ENCODE measurements around the gene AKR1C2.
"Not testable (repeated sequence)": the region's sequence is repeated elsewhere in the genome, so short reads cannot be mapped to it uniquely, and the experiment has no call there.

The AKR1C2 gene

DNA sequence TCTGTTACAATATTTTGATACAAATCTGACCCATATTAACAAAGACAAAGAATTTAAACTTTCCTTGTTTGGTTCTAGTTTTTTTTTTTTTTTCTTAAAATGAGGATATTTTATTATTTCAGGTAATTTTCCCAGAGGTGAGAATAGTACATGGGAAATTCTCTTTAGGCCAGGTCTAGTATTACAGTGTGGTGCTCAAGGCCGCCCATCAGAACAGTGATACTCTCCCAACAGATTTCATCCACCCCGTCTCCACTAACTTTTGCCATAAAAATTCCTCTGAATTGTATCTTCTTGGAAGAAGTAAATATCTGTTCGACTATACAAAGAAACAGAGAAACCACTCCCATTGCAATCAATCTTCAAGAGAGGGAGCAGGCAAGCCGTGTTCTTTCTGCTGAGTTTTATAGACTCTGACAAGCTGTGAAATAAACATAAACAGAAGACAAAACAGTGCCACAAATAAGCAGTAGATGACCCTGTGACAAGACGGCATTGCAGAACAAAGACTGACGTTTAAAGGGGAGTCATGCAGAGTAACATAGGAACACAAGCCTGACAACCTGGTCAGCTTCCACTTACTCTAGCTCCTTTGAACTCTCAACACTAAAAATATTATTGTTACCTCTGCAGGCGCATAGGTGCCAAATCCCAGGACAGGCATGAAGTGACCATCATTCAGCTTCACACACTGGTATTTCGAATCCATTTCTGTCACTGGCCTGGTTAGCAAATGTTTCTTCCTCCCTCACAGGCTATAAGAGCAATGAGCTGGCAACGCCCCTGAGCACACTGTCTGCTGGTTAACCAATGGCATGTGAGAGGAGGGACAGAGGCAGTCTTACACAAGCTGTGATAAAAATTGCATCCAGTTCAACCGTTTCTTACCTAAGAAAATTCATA is at the start of gene AKR1C2:
Gene AKR1C2 (minus strand): TSS at position 731 of the 903 bp plus-strand sequence. CDS start 22 bp downstream, at position 709.
- not testable (repeated sequence) for H3K27me3 ChIP-seq (ENCODE audit: insufficient read depth, low read length); H3K4me3 ChIP-seq (ENCODE audit: low read length); H3K27ac ChIP-seq (ENCODE audit: low read length); H3K9me3 ChIP-seq (ENCODE audit: insufficient read depth, low read depth, low read length); H3K36me3 ChIP-seq (ENCODE audit: insufficient read depth, low read depth, low read length); H3K4me1 ChIP-seq (ENCODE audit: insufficient read depth, low read length); H3K9ac ChIP-seq (ENCODE audit: low read depth, low read length)

DNA sequence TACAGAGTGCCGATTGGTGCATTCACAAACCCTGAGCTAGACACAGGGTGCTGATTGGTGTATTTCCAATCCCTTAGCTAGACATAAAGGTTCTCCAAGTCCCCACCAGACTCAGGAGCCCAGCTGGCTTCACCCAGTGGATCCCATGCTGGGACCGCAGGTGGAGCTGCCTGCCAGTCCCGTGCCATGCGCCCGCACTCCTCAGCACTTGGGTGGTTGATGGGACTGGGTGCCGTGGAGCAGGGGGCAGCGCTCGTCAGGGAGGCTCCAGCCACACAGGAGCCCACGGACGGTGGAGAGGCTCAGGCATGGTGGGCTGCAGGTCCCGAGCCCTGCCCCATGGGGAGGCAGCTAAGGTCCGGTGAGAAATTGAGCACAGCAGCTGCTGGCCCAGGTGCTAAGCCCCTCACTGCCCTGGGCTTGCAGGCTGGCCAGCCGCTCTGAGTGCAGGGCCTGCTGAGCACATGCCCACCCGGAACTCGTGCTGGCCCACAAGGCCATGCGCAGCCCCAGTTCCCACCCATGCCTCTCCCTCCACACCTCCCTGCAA is 49.4 kb upstream of the AKR1C2 start:
- not testable (repeated sequence) for H3K4me1 ChIP-seq (ENCODE audit: insufficient read depth, low read length); H3K27ac ChIP-seq (ENCODE audit: low read length); H3K36me3 ChIP-seq (ENCODE audit: insufficient read depth, low read depth, low read length); H3K9me3 ChIP-seq (ENCODE audit: insufficient read depth, low read depth, low read length); H3K4me3 ChIP-seq (ENCODE audit: low read length); H3K9ac ChIP-seq (ENCODE audit: low read depth, low read length); H3K27me3 ChIP-seq (ENCODE audit: insufficient read depth, low read length)

DNA sequence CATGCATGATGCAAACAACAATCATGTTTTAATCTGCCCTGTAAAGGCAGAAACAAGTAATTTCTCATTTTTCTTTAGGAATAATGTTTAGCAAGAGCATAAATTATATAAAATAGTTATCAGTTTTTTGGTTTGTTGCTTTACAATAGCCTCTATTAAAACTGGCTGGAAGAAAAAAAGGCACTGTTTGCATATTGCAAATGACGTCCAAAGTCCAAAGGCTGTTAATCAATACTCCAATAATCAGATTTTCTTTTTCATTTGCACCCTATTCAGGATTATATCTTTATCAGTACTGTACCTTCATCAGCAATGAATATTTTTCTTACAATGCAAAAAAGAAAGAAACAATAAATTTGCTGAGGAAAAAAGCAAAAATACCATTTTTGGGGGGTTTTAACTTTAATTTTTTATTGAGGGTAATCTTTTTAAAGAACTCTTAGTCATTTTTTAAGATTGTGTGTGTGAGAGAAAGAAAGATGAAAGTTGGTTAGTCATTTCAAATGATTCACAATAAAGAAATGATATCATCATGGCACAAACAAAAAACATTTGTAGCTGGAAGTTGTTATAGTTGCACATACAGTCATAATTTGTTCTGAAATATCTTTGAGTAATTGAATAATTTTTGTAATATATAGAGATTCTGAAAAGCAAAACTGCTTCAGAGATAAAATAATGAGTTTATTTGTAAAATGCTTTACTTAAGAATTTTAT is 44.4 kb upstream of the AKR1C2 start:
- H3K27me3 ChIP-seq (ENCODE audit: insufficient read depth, low read length) = no peaks in the 10 kb centered on the region
- no peaks in the 10 kb centered on the region for H3K36me3 ChIP-seq (ENCODE audit: insufficient read depth, low read depth, low read length)
- H3K27ac ChIP-seq (ENCODE audit: low read length) = no peak overlapping the region
- no peaks in the 10 kb centered on the region for H3K9me3 ChIP-seq (ENCODE audit: insufficient read depth, low read depth, low read length)
- no peaks in the 10 kb centered on the region for H3K4me1 ChIP-seq (ENCODE audit: insufficient read depth, low read length)
- no peak overlapping the region for H3K9ac ChIP-seq (ENCODE audit: low read depth, low read length)
- no peak overlapping the region for H3K4me3 ChIP-seq (ENCODE audit: low read length)

DNA sequence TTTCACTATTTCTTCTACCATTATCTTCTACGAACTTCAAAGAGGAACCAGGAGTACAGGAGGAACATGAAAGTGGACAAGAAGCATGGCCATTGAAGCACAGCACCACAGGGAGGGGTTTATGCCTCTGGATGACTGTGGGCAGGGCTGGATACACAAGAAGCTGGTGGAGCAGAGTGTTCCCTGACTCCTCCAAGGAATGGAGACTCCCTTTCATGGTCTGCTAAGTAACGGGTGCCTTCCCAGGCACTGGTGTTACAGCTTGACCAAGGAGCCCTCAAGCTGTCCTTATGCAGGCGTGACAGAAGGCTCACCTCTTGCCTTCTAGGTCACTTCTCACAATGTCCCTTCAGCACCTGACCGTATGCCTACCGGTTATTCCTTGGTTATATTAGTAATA is 43.4 kb upstream of the AKR1C2 start:
- not testable (repeated sequence) for H3K4me1 ChIP-seq (ENCODE audit: insufficient read depth, low read length); H3K27me3 ChIP-seq (ENCODE audit: insufficient read depth, low read length); H3K4me3 ChIP-seq (ENCODE audit: low read length); H3K9me3 ChIP-seq (ENCODE audit: insufficient read depth, low read depth, low read length); H3K9ac ChIP-seq (ENCODE audit: low read depth, low read length); H3K27ac ChIP-seq (ENCODE audit: low read length); H3K36me3 ChIP-seq (ENCODE audit: insufficient read depth, low read depth, low read length)

DNA sequence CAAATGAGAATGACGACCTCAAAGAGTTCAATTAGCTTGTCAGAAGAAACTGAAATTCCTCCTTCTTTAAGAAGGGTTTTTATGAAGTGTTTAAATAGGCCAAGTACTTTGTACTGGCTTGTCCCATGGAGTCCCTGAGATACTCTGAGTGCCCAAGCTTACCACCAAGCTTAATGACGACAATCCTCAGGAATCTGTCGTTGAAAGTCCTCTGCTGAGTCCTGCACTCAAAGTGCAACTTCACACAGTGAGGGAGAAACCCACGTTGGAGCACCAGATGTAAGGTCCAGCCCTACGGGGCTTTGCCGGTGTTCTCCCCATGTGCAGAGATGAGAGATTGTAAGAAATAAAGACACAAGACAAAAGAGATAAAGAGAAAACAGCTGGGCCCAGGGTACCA is 42.8 kb upstream of the AKR1C2 start:
- Histone ChIP-seq H3K9me3 (ENCODE audit: insufficient read depth, low read depth, low read length) (no peaks in the 10 kb centered on the region), H3K27me3 (ENCODE audit: insufficient read depth, low read length) (no peaks in the 10 kb centered on the region), H3K4me1 (ENCODE audit: insufficient read depth, low read length) (no peaks in the 10 kb centered on the region), H3K36me3 (ENCODE audit: insufficient read depth, low read depth, low read length) (no peaks in the 10 kb centered on the region), H3K27ac (ENCODE audit: low read length) (no peak overlapping the region), H3K9ac (ENCODE audit: low read depth, low read length) (no peak overlapping the region), H3K4me3 (ENCODE audit: low read length) (no peak overlapping the region)

DNA sequence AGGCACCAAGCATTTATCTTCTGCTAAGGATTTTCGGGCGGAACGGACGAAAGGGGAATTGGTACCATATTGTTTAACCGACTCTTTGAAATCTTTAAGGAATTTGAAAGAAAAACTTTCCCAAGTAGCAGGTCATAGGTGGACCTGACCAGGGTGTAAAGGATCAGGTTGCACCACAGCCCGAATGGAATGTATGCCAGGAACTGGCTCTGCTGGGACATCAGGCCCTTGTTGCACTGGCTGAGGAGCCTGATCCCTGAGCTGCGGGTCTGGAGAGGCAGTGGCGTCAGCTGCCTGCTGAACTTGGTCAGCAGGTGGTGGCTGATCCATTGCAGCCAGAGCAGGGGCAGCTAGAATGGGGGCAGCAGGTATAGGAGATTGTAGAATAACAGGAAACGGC is 41.4 kb upstream of the AKR1C2 start:
- H3K27me3 ChIP-seq (ENCODE audit: insufficient read depth, low read length) = no peaks in the 10 kb centered on the region
- H3K27ac ChIP-seq (ENCODE audit: low read length) = no peak overlapping the region
- no peaks in the 10 kb centered on the region for H3K4me1 ChIP-seq (ENCODE audit: insufficient read depth, low read length)
- no peaks in the 10 kb centered on the region for H3K9me3 ChIP-seq (ENCODE audit: insufficient read depth, low read depth, low read length)
- H3K9ac ChIP-seq (ENCODE audit: low read depth, low read length) = no peak overlapping the region
- H3K36me3 ChIP-seq (ENCODE audit: insufficient read depth, low read depth, low read length) = no peaks in the 10 kb centered on the region
- H3K4me3 ChIP-seq (ENCODE audit: low read length) = no peak overlapping the region

DNA sequence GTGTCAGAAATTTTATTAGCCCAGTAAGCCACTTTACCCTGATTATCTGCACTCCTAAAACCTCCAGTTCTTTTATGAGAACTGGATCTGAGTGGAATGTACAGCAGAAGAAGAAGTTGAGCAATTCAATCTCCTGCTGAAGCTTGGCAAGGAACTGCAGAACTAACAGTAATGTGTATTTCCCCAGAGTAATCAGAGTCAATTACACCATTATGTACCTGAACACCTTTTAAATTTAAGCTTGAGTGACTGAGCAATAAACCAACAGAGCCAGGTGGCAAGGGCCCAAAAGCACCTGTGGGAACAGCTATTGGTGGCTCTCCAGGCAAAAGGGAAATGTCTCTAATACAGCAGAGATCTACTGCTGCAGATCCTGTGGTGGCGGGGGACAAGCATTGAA is 40.1 kb upstream of the AKR1C2 start:
- no peaks in the 10 kb centered on the region for H3K9me3 ChIP-seq (ENCODE audit: insufficient read depth, low read depth, low read length)
- H3K4me1 ChIP-seq (ENCODE audit: insufficient read depth, low read length) = no peaks in the 10 kb centered on the region
- H3K36me3 ChIP-seq (ENCODE audit: insufficient read depth, low read depth, low read length) = no peaks in the 10 kb centered on the region
- H3K9ac ChIP-seq (ENCODE audit: low read depth, low read length) = no peak overlapping the region
- no peak overlapping the region for H3K4me3 ChIP-seq (ENCODE audit: low read length)
- no peaks in the 10 kb centered on the region for H3K27me3 ChIP-seq (ENCODE audit: insufficient read depth, low read length)
- H3K27ac ChIP-seq (ENCODE audit: low read length) = no peak overlapping the region

DNA sequence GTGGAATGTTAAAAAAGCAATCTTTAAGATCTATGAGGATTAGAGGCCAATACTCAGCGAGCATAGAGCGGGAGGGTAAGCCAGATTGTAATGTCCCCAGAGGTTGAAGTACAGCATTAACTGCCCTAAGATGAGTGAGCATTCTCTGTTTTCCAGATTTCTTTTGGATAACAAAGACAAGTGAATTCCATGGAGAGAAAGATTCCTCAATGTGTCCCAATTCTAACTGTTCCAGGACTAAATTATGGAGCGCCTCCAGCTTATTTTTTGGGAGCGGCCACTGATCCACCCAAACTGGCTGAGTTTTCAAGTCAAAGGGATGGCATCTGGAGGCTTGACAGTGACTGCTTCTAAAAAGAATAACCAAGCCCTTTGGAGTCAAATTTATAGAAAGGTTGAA is 39.3 kb upstream of the AKR1C2 start:
- H3K36me3 ChIP-seq (ENCODE audit: insufficient read depth, low read depth, low read length) = no peaks in the 10 kb centered on the region
- no peak overlapping the region for H3K4me3 ChIP-seq (ENCODE audit: low read length)
- H3K4me1 ChIP-seq (ENCODE audit: insufficient read depth, low read length) = no peaks in the 10 kb centered on the region
- H3K9me3 ChIP-seq (ENCODE audit: insufficient read depth, low read depth, low read length) = no peaks in the 10 kb centered on the region
- H3K27me3 ChIP-seq (ENCODE audit: insufficient read depth, low read length) = no peaks in the 10 kb centered on the region
- no peak overlapping the region for H3K27ac ChIP-seq (ENCODE audit: low read length)
- H3K9ac ChIP-seq (ENCODE audit: low read depth, low read length) = no peak overlapping the region

DNA sequence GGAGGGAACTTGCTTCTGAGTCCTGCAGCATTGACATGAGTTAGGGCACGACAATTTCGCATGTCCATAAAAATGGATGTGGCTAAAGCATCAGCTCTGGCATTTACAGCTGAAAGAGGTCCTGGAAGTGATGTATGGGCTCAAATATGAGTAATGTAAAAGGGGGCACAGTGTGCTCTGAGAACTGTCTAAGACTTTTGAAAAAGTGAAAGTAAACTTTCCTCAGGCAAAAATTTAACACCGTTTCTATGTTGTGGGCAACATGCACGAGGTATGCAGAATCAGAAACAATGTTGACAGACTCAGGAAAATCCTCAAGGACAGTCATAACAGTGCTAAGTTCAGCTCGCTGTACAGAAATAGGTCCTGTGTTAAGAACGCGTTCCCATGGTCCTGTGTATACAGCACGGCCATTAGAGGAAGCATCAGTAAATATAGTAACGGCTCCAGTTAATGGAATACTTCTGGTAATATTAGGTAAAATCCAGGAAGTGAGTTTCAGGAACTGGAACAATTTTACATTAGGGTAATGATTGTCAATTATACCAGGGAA is 37.9 kb upstream of the AKR1C2 start:
- H3K27ac ChIP-seq (ENCODE audit: low read length) = no peak overlapping the region
- H3K36me3 ChIP-seq (ENCODE audit: insufficient read depth, low read depth, low read length) = no peaks in the 10 kb centered on the region
- no peaks in the 10 kb centered on the region for H3K27me3 ChIP-seq (ENCODE audit: insufficient read depth, low read length)
- no peak overlapping the region for H3K9ac ChIP-seq (ENCODE audit: low read depth, low read length)
- no peaks in the 10 kb centered on the region for H3K9me3 ChIP-seq (ENCODE audit: insufficient read depth, low read depth, low read length)
- no peak overlapping the region for H3K4me3 ChIP-seq (ENCODE audit: low read length)
- no peaks in the 10 kb centered on the region for H3K4me1 ChIP-seq (ENCODE audit: insufficient read depth, low read length)

DNA sequence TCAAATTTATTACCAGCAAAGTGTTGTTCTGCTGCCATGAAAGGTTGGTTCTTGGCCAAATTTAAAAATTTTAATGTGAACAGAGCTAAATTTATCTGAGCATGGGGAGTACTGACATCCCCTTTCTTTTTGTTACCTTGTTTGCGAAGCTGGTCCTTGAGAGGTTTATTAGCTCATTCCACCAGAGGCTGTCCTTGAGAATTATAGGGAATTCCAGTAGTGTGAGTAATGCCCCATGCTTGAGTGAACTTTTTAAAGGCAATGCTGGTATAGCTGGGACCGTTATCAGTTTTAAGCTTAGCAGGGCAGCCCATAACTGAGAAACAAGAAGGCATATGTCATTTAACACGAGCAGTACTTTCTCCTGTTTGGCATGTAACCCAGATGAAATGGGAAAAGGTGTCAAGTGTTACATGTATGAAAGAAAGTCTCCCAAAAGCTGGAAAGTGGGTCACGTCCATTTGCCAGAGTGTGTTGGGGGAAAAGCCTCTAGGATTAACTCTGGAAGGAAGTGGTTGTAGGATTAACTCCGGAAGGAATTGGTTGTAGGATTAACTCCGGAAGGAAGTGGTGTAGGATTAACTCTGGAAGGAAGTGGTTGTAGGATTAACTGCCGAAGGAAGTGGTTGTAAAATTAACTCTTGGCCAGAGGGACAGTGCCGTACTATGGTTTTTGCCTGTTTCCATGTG is 37.3 kb upstream of the AKR1C2 start:
- Histone ChIP-seq H3K9ac (ENCODE audit: low read depth, low read length) (no peak overlapping the region), H3K9me3 (ENCODE audit: insufficient read depth, low read depth, low read length) (no peaks in the 10 kb centered on the region), H3K36me3 (ENCODE audit: insufficient read depth, low read depth, low read length) (no peaks in the 10 kb centered on the region), H3K27ac (ENCODE audit: low read length) (no peak overlapping the region), H3K4me1 (ENCODE audit: insufficient read depth, low read length) (no peaks in the 10 kb centered on the region), H3K4me3 (ENCODE audit: low read length) (no peak overlapping the region), H3K27me3 (ENCODE audit: insufficient read depth, low read length) (no peaks in the 10 kb centered on the region)

DNA sequence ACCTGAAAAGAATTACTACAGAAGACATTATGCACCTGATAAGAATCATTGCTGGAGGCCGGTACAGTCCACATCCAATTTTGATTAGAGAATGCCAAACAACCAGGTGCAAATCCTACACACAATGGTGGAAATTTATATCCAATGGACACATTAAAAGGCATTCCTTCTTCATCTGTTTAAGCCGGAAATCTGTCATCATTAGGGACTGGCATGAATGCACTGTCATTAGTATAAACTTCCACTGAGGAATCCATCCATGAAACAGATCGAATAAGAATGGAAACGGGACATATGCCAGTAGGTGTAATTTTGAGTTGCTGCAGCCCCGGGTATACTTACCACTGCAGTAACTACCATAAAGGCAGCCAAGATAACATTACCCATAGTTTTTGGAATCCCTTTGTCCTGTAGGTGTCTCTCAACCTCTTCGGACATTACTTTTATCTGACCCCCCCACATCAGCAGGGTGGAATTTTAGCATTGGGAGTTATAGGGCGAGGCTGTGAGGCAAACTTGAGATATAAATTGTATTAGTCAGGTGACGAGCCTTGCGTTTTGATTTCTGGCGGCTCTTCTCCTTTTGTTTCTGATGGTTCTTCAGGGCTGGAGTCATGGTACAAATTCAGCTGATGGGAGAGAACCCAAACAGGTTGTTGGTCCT is 36.5 kb upstream of the AKR1C2 start:
- Histone ChIP-seq H3K27ac (ENCODE audit: low read length) (no peak overlapping the region), H3K4me3 (ENCODE audit: low read length) (no peak overlapping the region), H3K36me3 (ENCODE audit: insufficient read depth, low read depth, low read length) (no peaks in the 10 kb centered on the region), H3K4me1 (ENCODE audit: insufficient read depth, low read length) (peaks cover 5% of the 10 kb centered on the region; the same call in 1 of the 2 replicates), H3K9me3 (ENCODE audit: insufficient read depth, low read depth, low read length) (no peaks in the 10 kb centered on the region), H3K9ac (ENCODE audit: low read depth, low read length) (no peak overlapping the region), H3K27me3 (ENCODE audit: insufficient read depth, low read length) (no peaks in the 10 kb centered on the region)

Data from iPS-20b (cell line).